ENCODE measurements around the gene RAB42. TPM values are rescaled to one million over a fixed set of nuclear protein-coding genes. Genes with fewer than 3 reads are reported as not detected.
"Not testable (repeated sequence)": the region's sequence is repeated elsewhere in the genome, so short reads cannot be mapped to it uniquely, and the experiment has no call there.

The RAB42 gene
- total RNA-seq = 0.34 TPM in 2 replicates

- Mint-ChIP-seq H3K9me3 (no peaks in the 10 kb centered on the region), H3K36me3 (ENCODE audit: low read depth) (peaks cover 3% of the 10 kb centered on the region), H3K27ac (no peak within 1 kb of the TSS), H3K4me3 (ENCODE audit: low read depth) (peak within 1 kb of the TSS; percentile 77), H3K27me3 (ENCODE audit: low read depth) (peaks cover 7% of the 10 kb centered on the region), H3K4me1 (ENCODE audit: low read depth) (peaks cover 6% of the 10 kb centered on the region)
- intact Hi-C loops (cut with micrococcal nuclease) = no loop called here
- DNase-seq (ENCODE audit: low spot score) = no peak
These were observed at the start of gene RAB42 for GRCh38 chr1:28591708-28592320. TSS of gene RAB42 (plus strand) at chr1:28592265. CDS start at chr1:28592512, 247 bp downstream.

GRCh38 chr1:28545246-28545628, 46.8 kb upstream of the RAB42 start:
- DNase-seq (ENCODE audit: low spot score) = no peak
- no peaks in the 10 kb centered on the region for H3K27me3 Mint-ChIP-seq (ENCODE audit: low read depth)
- H3K36me3 Mint-ChIP-seq (ENCODE audit: low read depth) = no peaks in the 10 kb centered on the region
- H3K4me3 Mint-ChIP-seq (ENCODE audit: low read depth) = no peak overlapping the region
- intact Hi-C loops (cut with micrococcal nuclease) = no loop called here
- H3K9me3 Mint-ChIP-seq = no peaks in the 10 kb centered on the region
- no peak overlapping the region for H3K27ac Mint-ChIP-seq
- no peaks in the 10 kb centered on the region for H3K4me1 Mint-ChIP-seq (ENCODE audit: low read depth)

GRCh38 chr1:28548318-28548717, 43.7 kb upstream of the RAB42 start:
- DNase-seq (ENCODE audit: low spot score) = no peak
- intact Hi-C loops (cut with micrococcal nuclease) = no loop called here
- Mint-ChIP-seq H3K27me3 (ENCODE audit: low read depth) (no peaks in the 10 kb centered on the region), H3K4me1 (ENCODE audit: low read depth) (peaks cover 4% of the 10 kb centered on the region), H3K4me3 (ENCODE audit: low read depth) (no peak overlapping the region), H3K36me3 (ENCODE audit: low read depth) (peaks cover 3% of the 10 kb centered on the region), H3K9me3 (no peaks in the 10 kb centered on the region), H3K27ac (no peak overlapping the region)

GRCh38 chr1:28551381-28551780, 40.7 kb upstream of the RAB42 start:
- Mint-ChIP-seq H3K4me3 (ENCODE audit: low read depth) (no peak overlapping the region), H3K9me3 (no peaks in the 10 kb centered on the region), H3K27me3 (ENCODE audit: low read depth) (no peaks in the 10 kb centered on the region), H3K36me3 (ENCODE audit: low read depth) (peaks cover 18% of the 10 kb centered on the region), H3K4me1 (ENCODE audit: low read depth) (peaks cover 6% of the 10 kb centered on the region), H3K27ac (no peak overlapping the region)
- no peak for DNase-seq (ENCODE audit: low spot score)
- intact Hi-C loops (cut with micrococcal nuclease) = no loop called here

GRCh38 chr1:28552758-28553663, 39.1 kb upstream of the RAB42 start, which contains the start of gene TRNAU1AP:
TSS of gene TRNAU1AP (plus strand) at chr1:28553085. CDS start at chr1:28553111, 26 bp downstream.
- Mint-ChIP-seq H3K4me3 (ENCODE audit: low read depth) (peak within 1 kb of the TSS; percentile 91), H3K36me3 (ENCODE audit: low read depth) (peaks cover 24% of the 10 kb centered on the region), H3K27ac (peak within 1 kb of the TSS; percentile 93), H3K27me3 (ENCODE audit: low read depth) (no peaks in the 10 kb centered on the region), H3K9me3 (no peaks in the 10 kb centered on the region), H3K4me1 (ENCODE audit: low read depth) (peaks cover 6% of the 10 kb centered on the region)
- peak; percentile 97 for DNase-seq (ENCODE audit: low spot score)
- intact Hi-C loops (cut with micrococcal nuclease) = loop anchor here (1.0 kb wide), 3 partner anchors 29 to 87 kb away; no protein-coding TSS in a partner anchor

DNA sequence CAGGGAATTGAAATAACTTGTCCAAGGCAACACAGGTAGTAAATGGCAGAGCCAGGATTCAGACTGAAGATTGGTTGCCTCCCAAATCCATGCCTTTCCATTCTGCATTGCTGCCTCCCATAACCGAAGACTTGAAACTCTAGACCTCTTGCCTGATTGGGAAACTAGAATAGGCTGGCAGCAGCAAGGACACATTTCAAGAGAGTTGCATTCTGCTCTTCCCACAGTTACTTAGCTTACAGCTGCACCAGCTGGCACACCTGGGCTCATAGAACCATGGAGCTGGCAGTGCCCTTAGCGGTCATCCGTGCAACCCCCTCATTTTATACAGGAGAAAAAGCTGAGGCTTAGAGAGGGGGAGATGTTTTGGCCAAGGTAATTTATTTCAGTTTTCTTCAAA, 31.2 kb upstream of the RAB42 start:
- no peak overlapping the region for H3K27ac Mint-ChIP-seq
- H3K4me3 Mint-ChIP-seq (ENCODE audit: low read depth) = no peak overlapping the region
- DNase-seq (ENCODE audit: low spot score) = no peak
- peaks cover 63% of the 10 kb centered on the region for H3K36me3 Mint-ChIP-seq (ENCODE audit: low read depth)
- H3K9me3 Mint-ChIP-seq = no peaks in the 10 kb centered on the region
- intact Hi-C loops (cut with micrococcal nuclease) = no loop called here
- H3K4me1 Mint-ChIP-seq (ENCODE audit: low read depth) = no peaks in the 10 kb centered on the region
- no peaks in the 10 kb centered on the region for H3K27me3 Mint-ChIP-seq (ENCODE audit: low read depth)

- intact Hi-C loops (cut with micrococcal nuclease) = no loop called here
- no peak for DNase-seq (ENCODE audit: low spot score)
- Mint-ChIP-seq H3K9me3 (no peaks in the 10 kb centered on the region), H3K27me3 (ENCODE audit: low read depth) (no peaks in the 10 kb centered on the region), H3K4me1 (ENCODE audit: low read depth) (no peaks in the 10 kb centered on the region), H3K36me3 (ENCODE audit: low read depth) (peaks cover 66% of the 10 kb centered on the region), H3K27ac (no peak overlapping the region), H3K4me3 (ENCODE audit: low read depth) (no peak overlapping the region)
These were observed 27.8 kb upstream of the RAB42 start for GRCh38 chr1:28564310-28564709.

GRCh38 chr1:28565040-28565439, 27.0 kb upstream of the RAB42 start:
- Mint-ChIP-seq H3K36me3 (ENCODE audit: low read depth) (peaks cover 60% of the 10 kb centered on the region), H3K27me3 (ENCODE audit: low read depth) (no peaks in the 10 kb centered on the region), H3K4me3 (ENCODE audit: low read depth) (no peak overlapping the region), H3K9me3 (no peaks in the 10 kb centered on the region), H3K27ac (no peak overlapping the region), H3K4me1 (ENCODE audit: low read depth) (no peaks in the 10 kb centered on the region)
- intact Hi-C loops (cut with micrococcal nuclease) = no loop called here
- DNase-seq (ENCODE audit: low spot score) = no peak

GRCh38 chr1:28565726-28566125, 26.3 kb upstream of the RAB42 start:
- no peak for DNase-seq (ENCODE audit: low spot score)
- no peaks in the 10 kb centered on the region for H3K27me3 Mint-ChIP-seq (ENCODE audit: low read depth)
- intact Hi-C loops (cut with micrococcal nuclease) = no loop called here
- H3K36me3 Mint-ChIP-seq (ENCODE audit: low read depth) = peaks cover 54% of the 10 kb centered on the region
- H3K4me1 Mint-ChIP-seq (ENCODE audit: low read depth) = no peaks in the 10 kb centered on the region
- no peak overlapping the region for H3K4me3 Mint-ChIP-seq (ENCODE audit: low read depth)
- H3K9me3 Mint-ChIP-seq = no peaks in the 10 kb centered on the region
- H3K27ac Mint-ChIP-seq = no peak overlapping the region

- Mint-ChIP-seq H3K27me3 (ENCODE audit: low read depth) (no peaks in the 10 kb centered on the region), H3K27ac (no peak overlapping the region), H3K36me3 (ENCODE audit: low read depth) (peaks cover 54% of the 10 kb centered on the region), H3K9me3 (no peaks in the 10 kb centered on the region), H3K4me3 (ENCODE audit: low read depth) (no peak overlapping the region), H3K4me1 (ENCODE audit: low read depth) (no peaks in the 10 kb centered on the region)
- no peak for DNase-seq (ENCODE audit: low spot score)
- intact Hi-C loops (cut with micrococcal nuclease) = no loop called here
These were observed 25.1 kb upstream of the RAB42 start for GRCh38 chr1:28566931-28567330.

- Mint-ChIP-seq H3K4me3 (ENCODE audit: low read depth) (no peak overlapping the region), H3K4me1 (ENCODE audit: low read depth) (no peaks in the 10 kb centered on the region), H3K27me3 (ENCODE audit: low read depth) (no peaks in the 10 kb centered on the region), H3K9me3 (no peaks in the 10 kb centered on the region), H3K36me3 (ENCODE audit: low read depth) (peaks cover 44% of the 10 kb centered on the region), H3K27ac (no peak overlapping the region)
- intact Hi-C loops (cut with micrococcal nuclease) = no loop called here
- no peak for DNase-seq (ENCODE audit: low spot score)
These were observed 20.2 kb upstream of the RAB42 start for GRCh38 chr1:28571911-28572310.

DNA sequence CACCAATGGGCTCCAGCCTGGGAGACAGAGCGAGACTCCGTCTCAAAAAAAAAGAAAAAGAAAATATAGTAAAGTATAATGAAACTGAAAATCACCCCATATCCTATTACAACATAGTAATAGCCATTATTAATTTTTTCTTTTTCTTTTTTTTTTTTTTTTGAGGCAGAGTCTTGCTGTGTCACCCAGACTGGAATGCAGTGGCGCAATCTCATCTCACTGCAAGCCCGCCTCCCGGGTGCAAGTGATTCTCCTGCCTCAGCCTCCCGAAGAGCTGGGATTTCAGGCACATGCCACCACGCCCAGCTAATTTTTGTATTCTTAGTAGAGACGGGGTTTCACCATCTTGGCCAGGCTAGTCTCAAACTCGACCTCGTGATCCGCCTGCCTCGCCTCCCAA, 19.2 kb upstream of the RAB42 start:
- H3K36me3 Mint-ChIP-seq (ENCODE audit: low read depth) = peaks cover 48% of the 10 kb centered on the region
- H3K27ac Mint-ChIP-seq; H3K27me3 Mint-ChIP-seq (ENCODE audit: low read depth); H3K9me3 Mint-ChIP-seq; H3K4me1 Mint-ChIP-seq (ENCODE audit: low read depth); intact Hi-C loops (cut with micrococcal nuclease); DNase-seq (ENCODE audit: low spot score); H3K4me3 Mint-ChIP-seq (ENCODE audit: low read depth): not testable (repeated sequence)

DNA sequence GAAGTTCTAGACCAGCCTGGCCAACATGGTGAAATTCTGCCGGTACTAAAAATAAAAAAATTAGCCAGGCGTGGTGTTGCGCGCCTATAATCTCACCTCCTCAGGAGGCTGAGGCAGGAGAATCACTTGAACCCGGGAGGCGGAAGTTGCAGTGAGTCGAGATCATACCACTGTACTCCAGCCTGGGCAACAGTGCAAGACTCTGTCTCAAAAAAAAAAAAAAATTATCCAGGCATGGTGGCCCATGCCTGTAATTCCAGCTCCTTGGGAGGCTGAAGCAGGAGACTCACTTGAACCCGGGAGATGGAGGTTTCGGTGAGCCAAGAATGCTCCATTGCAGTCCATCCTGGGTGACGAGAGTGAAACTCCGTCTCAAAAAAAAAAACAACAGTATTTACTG, 18.5 kb upstream of the RAB42 start:
- Mint-ChIP-seq H3K9me3 (no peaks in the 10 kb centered on the region), H3K4me1 (ENCODE audit: low read depth) (peaks cover 6% of the 10 kb centered on the region), H3K27me3 (ENCODE audit: low read depth) (no peaks in the 10 kb centered on the region), H3K4me3 (ENCODE audit: low read depth) (no peak overlapping the region), H3K27ac (no peak overlapping the region), H3K36me3 (ENCODE audit: low read depth) (peaks cover 48% of the 10 kb centered on the region)
- intact Hi-C loops (cut with micrococcal nuclease) = no loop called here
- DNase-seq (ENCODE audit: low spot score) = no peak

Measured in activated T-helper 2 cell treated with anti-CD3 and anti-CD28 coated beads, Interferon-gamma antibody, Interleukin-2, Interleukin-4, amounts not matched to agents 10 μg/mL and 5 μg/mL and 100 μg/mL, durations not matched to agents 14 hours and 24 hours and 36 hours (primary cell).